ENCODE data around the gene OR2W3.
"Not testable (repeated sequence)": the region's sequence is repeated elsewhere in the genome, so short reads cannot be mapped to it uniquely, and the experiment has no call there.

The OR2W3 gene

DNA sequence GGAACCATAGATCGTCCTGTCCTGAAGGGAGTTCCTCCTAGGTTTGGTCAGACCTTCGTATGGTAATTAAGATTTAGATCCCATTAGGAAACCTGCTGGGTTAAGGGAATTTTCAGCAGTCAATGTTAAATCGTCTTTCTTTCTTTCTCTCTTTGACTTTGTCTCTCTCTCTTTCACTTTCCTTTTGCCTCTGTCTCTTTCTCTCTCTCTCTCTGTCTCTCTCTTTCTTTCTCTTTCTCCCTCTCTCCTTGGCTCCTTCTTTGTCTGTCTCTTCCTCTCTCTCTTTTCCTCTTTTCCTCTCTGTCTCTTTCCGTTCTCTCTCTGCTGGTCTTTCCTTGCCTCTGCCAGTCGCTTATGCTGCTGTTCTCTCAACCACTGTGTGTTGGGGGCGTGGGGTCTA lies 8.7 kb downstream of the OR2W3 start:
- H3K9me3 Mint-ChIP-seq, result peaks cover 13 to 16% of the 10 kb centered on the region in 2 donors
- no peak overlapping the region for H3K27ac Mint-ChIP-seq
- ATAC-seq (replicated peaks), result no peak
- no peaks in the 10 kb centered on the region for H3K27me3 Mint-ChIP-seq
- no peak for DNase-seq
- peaks cover 12 to 29% of the 10 kb centered on the region in 2 donors for H3K4me1 Mint-ChIP-seq
- peaks cover 4 to 5% of the 10 kb centered on the region in 2 donors for H3K36me3 Mint-ChIP-seq
- no peak overlapping the region for H3K4me3 Mint-ChIP-seq

- Mint-ChIP-seq H3K27me3 (no peaks in the 10 kb centered on the region), H3K4me1 (peaks cover 12 to 29% of the 10 kb centered on the region in 2 donors), H3K36me3 (peaks cover 4 to 5% of the 10 kb centered on the region in 2 donors), H3K27ac (no peak overlapping the region), H3K4me3 (no peak overlapping the region), H3K9me3 (peaks cover 13 to 16% of the 10 kb centered on the region in 2 donors)
- DNase-seq (no peak), ATAC-seq (replicated peaks) (no peak)
These were observed 9.8 kb downstream of the OR2W3 start for GRCh38 chr1:247905181-247905580.

GRCh38 chr1:247905910-247906503 lies 10.6 kb downstream of the OR2W3 start:
- peak overlapping the region; percentile 37 for H3K27ac Mint-ChIP-seq
- H3K4me3 Mint-ChIP-seq, result peak overlapping the region; percentile 80 to 83
- H3K36me3 Mint-ChIP-seq, result peaks cover 4 to 5% of the 10 kb centered on the region in 2 donors
- H3K9me3 Mint-ChIP-seq, result peaks cover 13 to 16% of the 10 kb centered on the region in 2 donors
- H3K27me3 Mint-ChIP-seq, result no peaks in the 10 kb centered on the region
- DNase-seq (no peak), ATAC-seq (replicated peaks) (peak; percentile 39 to 41)
- H3K4me1 Mint-ChIP-seq, result peaks cover 12 to 29% of the 10 kb centered on the region in 2 donors

DNA sequence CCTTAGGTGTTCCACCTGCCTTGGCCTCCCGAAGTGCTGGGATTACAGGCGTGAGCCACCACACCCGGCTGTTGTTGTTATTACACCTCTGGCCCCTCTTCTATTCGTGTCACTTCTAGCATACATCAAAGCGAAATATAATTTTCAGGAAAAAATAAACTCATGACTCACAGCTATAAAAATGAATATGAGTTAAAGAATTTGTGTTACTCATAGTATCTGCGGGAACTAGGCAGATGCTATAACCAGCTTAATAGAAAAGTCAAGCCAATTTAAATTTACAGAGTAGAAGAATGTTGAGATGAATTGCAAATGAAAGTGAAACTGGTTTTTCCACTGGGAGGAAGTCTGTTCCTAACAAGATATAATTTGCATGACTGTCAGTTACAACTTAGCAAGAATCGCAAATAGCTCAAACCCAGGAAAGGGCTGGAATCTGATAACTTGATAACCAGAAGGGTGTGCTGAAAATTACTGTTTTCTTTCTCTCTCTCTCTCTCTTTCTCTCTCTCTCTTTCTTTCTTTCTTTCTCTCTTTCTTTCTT lies 11.2 kb downstream of the OR2W3 start:
- DNase-seq, result no peak
- Mint-ChIP-seq H3K27me3 (no peaks in the 10 kb centered on the region), H3K36me3 (peaks cover 4 to 5% of the 10 kb centered on the region in 2 donors)

DNA sequence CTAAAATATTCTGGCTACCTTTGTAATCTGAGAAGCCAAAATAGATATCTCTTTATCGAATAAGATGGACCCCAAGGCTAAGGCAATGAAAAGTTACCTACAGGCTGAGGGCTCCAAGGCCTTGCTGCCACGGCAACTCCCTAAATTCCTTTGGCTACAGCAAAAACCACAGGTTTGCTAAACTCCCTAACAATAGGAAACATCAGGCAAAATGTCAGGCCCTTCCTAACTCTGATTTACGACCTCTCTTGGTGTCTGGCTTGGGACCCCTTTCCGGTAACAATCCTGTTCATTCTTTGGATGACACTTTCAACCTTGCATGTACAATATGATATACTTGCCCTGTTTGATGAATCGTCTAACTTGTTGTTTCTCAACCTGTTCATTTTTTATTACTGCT lies 13.4 kb downstream of the OR2W3 start:
- Mint-ChIP-seq H3K27ac (no peak overlapping the region), H3K4me3 (no peak overlapping the region), H3K27me3 (no peaks in the 10 kb centered on the region), H3K4me1 (peaks cover 12 to 29% of the 10 kb centered on the region in 2 donors), H3K36me3 (peaks cover 4 to 5% of the 10 kb centered on the region in 2 donors), H3K9me3 (peaks cover 9 to 16% of the 10 kb centered on the region in 2 donors)
- no peak for ATAC-seq (replicated peaks)
- DNase-seq, result no peak

More for the DNA sequence above, 11.2 kb downstream of the OR2W3 start:
- H3K27ac Mint-ChIP-seq, result peak overlapping the region; percentile 37
- peaks cover 12 to 29% of the 10 kb centered on the region in 2 donors for H3K4me1 Mint-ChIP-seq
- peak overlapping the region; percentile 80 to 83 for H3K4me3 Mint-ChIP-seq
- ATAC-seq (replicated peaks), result peak; percentile 60 to 64
- H3K9me3 Mint-ChIP-seq, result peaks cover 13 to 16% of the 10 kb centered on the region in 2 donors

- Mint-ChIP-seq H3K4me1 (no peaks in the 10 kb centered on the region), H3K4me3 (no peak overlapping the region)
These were observed 18.4 kb downstream of the OR2W3 start for GRCh38 chr1:247913786-247914185.

GRCh38 chr1:247914941-247915662 lies 19.7 kb downstream of the OR2W3 start:
- ATAC-seq (replicated peaks) (no peak), DNase-seq (no peak)
- no peaks in the 10 kb centered on the region for H3K4me1 Mint-ChIP-seq
- H3K36me3 Mint-ChIP-seq, result no peaks in the 10 kb centered on the region
- H3K27me3 Mint-ChIP-seq, result no peaks in the 10 kb centered on the region
- H3K4me3 Mint-ChIP-seq, result no peak overlapping the region
- H3K27ac Mint-ChIP-seq, result no peak overlapping the region
- no peaks in the 10 kb centered on the region for H3K9me3 Mint-ChIP-seq

More at GRCh38 chr1:247913786-247914185, 18.4 kb downstream of the OR2W3 start:
- H3K27ac Mint-ChIP-seq, result no peak overlapping the region
- H3K36me3 Mint-ChIP-seq, result no peaks in the 10 kb centered on the region
- DNase-seq, result no peak
- no peaks in the 10 kb centered on the region for H3K27me3 Mint-ChIP-seq
- ATAC-seq (replicated peaks), result no peak
- no peaks in the 10 kb centered on the region for H3K9me3 Mint-ChIP-seq

DNA sequence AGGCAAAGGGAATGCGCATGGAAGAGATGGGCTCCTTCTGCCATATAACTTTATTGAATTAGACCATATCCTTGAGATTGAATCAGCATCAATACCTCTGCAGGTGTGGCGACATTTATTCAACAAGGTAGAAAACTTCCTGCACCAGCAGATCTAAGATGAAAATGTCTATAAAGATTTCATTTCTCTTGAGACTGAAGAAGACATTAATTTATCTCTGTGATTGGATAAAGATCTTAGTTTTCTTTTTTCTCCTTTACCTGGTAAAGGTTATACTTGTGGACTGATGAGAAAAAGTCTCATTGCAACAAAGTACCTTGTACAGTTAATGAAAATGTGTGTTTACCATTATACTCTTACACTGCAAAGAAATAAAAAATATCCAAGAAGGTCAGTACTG lies 24.6 kb downstream of the OR2W3 start, which contains the start of gene OR2T8:
OR2T8 (plus strand) TSS at position 301 of the 400 bp plus-strand sequence. CDS start 766 bp downstream, outside the sequence.
- Mint-ChIP-seq H3K4me1 (peaks cover 0 to 2% of the 10 kb centered on the region in 2 donors), H3K27ac (no peak within 1 kb of the TSS), H3K4me3 (no peak within 1 kb of the TSS), H3K36me3 (no peaks in the 10 kb centered on the region), H3K27me3 (no peaks in the 10 kb centered on the region), H3K9me3 (no peaks in the 10 kb centered on the region)
- no peak for DNase-seq
- no peak for ATAC-seq (replicated peaks)

DNA sequence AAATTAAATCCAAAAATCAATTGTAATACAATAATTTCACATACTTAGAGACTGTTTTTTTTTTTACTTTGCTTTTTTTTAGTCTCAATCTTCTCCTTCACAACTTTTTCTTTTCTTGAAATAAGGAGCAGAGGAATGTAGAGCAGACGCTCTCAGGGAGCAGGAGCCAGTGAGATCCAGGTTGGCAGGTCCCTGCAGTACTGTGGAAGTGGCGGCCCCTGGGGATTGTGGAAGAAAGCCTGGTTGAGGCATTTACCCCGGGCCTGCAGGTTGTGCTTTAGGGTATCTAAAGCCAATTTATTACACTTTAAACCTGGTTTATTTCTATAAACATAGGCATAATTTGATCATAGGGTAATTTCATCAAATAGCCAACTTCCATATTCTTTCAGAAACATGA lies 28.6 kb downstream of the OR2W3 start:
- Mint-ChIP-seq H3K4me1 (peaks cover 0 to 2% of the 10 kb centered on the region in 2 donors), H3K9me3 (no peaks in the 10 kb centered on the region), H3K36me3 (no peaks in the 10 kb centered on the region), H3K27me3 (no peaks in the 10 kb centered on the region), H3K4me3 (no peak overlapping the region), H3K27ac (no peak overlapping the region)
- no peak for DNase-seq
- no peak for ATAC-seq (replicated peaks)

GRCh38 chr1:247924868-247925267 lies 29.5 kb downstream of the OR2W3 start, which contains the start of gene OR2AJ1:
Gene OR2AJ1, plus strand, starts transcription at chr1:247924889. Its CDS starts 8,880 bp downstream, at chr1:247933769.
- ATAC-seq (replicated peaks), result no peak
- DNase-seq, result no peak
- Mint-ChIP-seq H3K27me3 (no peaks in the 10 kb centered on the region), H3K4me3 (no peak within 1 kb of the TSS), H3K36me3 (no peaks in the 10 kb centered on the region), H3K27ac (no peak within 1 kb of the TSS), H3K4me1 (peaks cover 0 to 2% of the 10 kb centered on the region in 2 donors), H3K9me3 (no peaks in the 10 kb centered on the region)

DNA sequence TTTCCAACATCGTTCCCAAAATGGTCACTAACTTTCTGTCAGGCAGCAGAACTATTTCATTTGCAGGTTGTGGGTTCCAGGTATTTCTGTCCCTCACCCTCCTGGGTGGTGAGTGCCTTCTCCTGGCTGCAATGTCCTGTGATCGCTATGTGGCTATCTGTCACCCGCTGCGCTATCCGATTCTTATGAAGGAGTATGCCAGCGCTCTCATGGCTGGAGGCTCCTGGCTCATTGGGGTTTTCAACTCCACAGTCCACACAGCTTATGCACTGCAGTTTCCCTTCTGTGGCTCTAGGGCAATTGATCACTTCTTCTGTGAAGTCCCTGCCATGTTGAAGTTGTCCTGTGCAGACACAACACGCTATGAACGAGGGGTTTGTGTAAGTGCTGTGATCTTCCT lies 38.6 kb downstream of the OR2W3 start:
- no peak for ATAC-seq (replicated peaks)
- H3K36me3 Mint-ChIP-seq, result peaks cover 4 to 5% of the 10 kb centered on the region in 2 donors
- H3K27me3 Mint-ChIP-seq, result no peaks in the 10 kb centered on the region
- no peak for DNase-seq
- peaks cover 0 to 3% of the 10 kb centered on the region in 2 donors for H3K4me1 Mint-ChIP-seq
- H3K4me3 Mint-ChIP-seq, result no peak overlapping the region
- peaks cover 6 to 7% of the 10 kb centered on the region in 2 donors for H3K9me3 Mint-ChIP-seq
- H3K27ac Mint-ChIP-seq, result no peak overlapping the region

DNA sequence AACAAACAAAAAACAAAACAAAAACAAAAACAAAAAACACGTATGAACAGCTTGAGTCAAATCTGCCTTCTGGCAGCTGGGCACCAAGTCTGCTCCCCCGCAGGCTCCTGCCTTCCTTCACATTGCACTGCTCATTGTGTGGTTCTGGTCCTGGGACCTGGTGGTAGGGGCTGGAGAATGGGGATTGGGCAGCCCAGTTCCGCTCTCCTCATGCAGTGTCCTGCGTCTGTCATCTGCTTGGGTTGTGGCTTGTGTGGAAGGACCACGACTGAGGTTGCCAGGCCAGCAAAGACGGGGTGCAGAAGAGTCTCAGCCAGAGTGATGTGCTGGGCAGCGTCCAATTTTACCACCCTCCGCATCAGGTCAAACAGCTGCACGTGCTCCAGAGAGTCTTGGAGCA lies 40.4 kb downstream of the OR2W3 start:
- H3K4me1 Mint-ChIP-seq, result peaks cover 0 to 5% of the 10 kb centered on the region in 2 donors
- ATAC-seq (replicated peaks), result no peak
- no peaks in the 10 kb centered on the region for H3K27me3 Mint-ChIP-seq
- no peak for DNase-seq
- H3K36me3 Mint-ChIP-seq, result peaks cover 4 to 5% of the 10 kb centered on the region in 2 donors
- no peak overlapping the region for H3K27ac Mint-ChIP-seq
- H3K4me3 Mint-ChIP-seq, result no peak overlapping the region
- H3K9me3 Mint-ChIP-seq, result peaks cover 6 to 7% of the 10 kb centered on the region in 2 donors

GRCh38 chr1:247936415-247936814 lies 41.0 kb downstream of the OR2W3 start:
- Mint-ChIP-seq H3K36me3 (peaks cover 4 to 5% of the 10 kb centered on the region in 2 donors), H3K4me3 (no peak overlapping the region), H3K27me3 (no peaks in the 10 kb centered on the region), H3K27ac (no peak overlapping the region), H3K4me1 (peaks cover 0 to 6% of the 10 kb centered on the region in 2 donors), H3K9me3 (peaks cover 6 to 7% of the 10 kb centered on the region in 2 donors)
- ATAC-seq (replicated peaks), result no peak
- no peak for DNase-seq

- ATAC-seq (replicated peaks) (peak; percentile 95 to 99), DNase-seq (peak; percentile 90)
- not testable (repeated sequence) for H3K36me3 Mint-ChIP-seq, H3K9me3 Mint-ChIP-seq, H3K4me1 Mint-ChIP-seq, H3K27me3 Mint-ChIP-seq
- Mint-ChIP-seq H3K27ac (peak overlapping the region; percentile 93), H3K4me3 (peak overlapping the region; percentile 88 to 89)
These were observed 41.8 kb downstream of the OR2W3 start for GRCh38 chr1:247936965-247937734.

Measured in stimulated activated naive B cell treated with anti-CD40 and anti-IgM and Interleukin-4, amounts not matched to agents 10 μg/mL and 1 μg/mL and 100 μg/mL, for 72 hours (primary cell).